H1 (cell line): ENCODE data around the gene SPAG5. TPM values are rescaled to one million over a fixed set of nuclear protein-coding genes. Genes with fewer than 3 reads are reported as not detected.

Source experiments
- CEBPB ChIP-seq: IDR thresholded peaks from 2 replicates; pipeline ENCODE4 v1.6.1; 2012; ENCODE audit warnings: low read depth, low read length
- CTCF ChIP-seq, 3 experiments: IDR thresholded peaks; 1 replicate in 2 of 3; 2 replicates in 1 of 3; pipeline versions ENCODE4 v1.5.1 to v1.6.1; 2011; ENCODE audit warnings: low read length in 3 of 3, mild to moderate bottlenecking in 3 of 3, inconsistent platforms in 2 of 3, low read depth in 1 of 3, moderate library complexity in 1 of 3; ENCODE audit not compliant: insufficient read depth in 1 of 3; ENCODE audit errors: control extremely low read depth in 1 of 3
- HDAC2 ChIP-seq, 2 experiments: fragments of 300-600 bp in 1 of 2; sonication (generic) in 1 of 2; IDR thresholded peaks; 2 replicates each; pipeline ENCODE4 v1.6.1; 2011 to 2012; ENCODE audit warnings: low read depth in 2 of 2, low read length in 2 of 2, mild to moderate bottlenecking in 2 of 2, moderate library complexity in 2 of 2, borderline replicate concordance in 1 of 2, inconsistent platforms in 1 of 2
- RFX5 ChIP-seq: IDR thresholded peaks from 2 replicates; pipeline ENCODE4 v1.6.1; 2011; ENCODE audit warnings: low read depth, low read length, improper control_type of control experiment, borderline replicate concordance
- polyA plus RNA-seq, 7 experiments: library from polyadenylated mRNA; depleted of rRNA in 3 of 7; stranded (reverse) in 5 of 7; unstranded in 2 of 7; fragments of >200 nt in 5 of 7; fragments of 200-250 nt in 2 of 7; gene quantifications; 1 replicate in 5 of 7; 2 replicates in 1 of 7; 4 replicates in 1 of 7; pipeline versions ENCODE4 v1.2.1 to v1.2.3, GENCODE V29; 2011 to 2013; ENCODE audit warnings: missing spikeins in 2 of 7, mixed read lengths in 2 of 7
- total RNA-seq: library from RNA; stranded (reverse); fragmentation: NEBNext Ultra II Directional; extraction: Animal tissue kit (Norgen Biotek cat#: 25700); gene quantifications from 2 replicates; pipeline ENCODE4 v1.2.1, GENCODE V29; 2021

SPAG5 gene
- total and polyA plus RNA-seq, 2 of the 8 experiments (the other 6 are each of a cell fraction or from before 2014, with no cell fraction given): 57.1 to 129 TPM

GRCh38 chr17:28645576-28645939 is 46.7 kb upstream of the SPAG5 start (continued):
- TF ChIP-seq CTCF (IDR thresholded peaks at IDR 0.05; ENCODE audit: control extremely low read depth in 1 of 3, insufficient read depth in 1 of 3, low read depth in 1 of 3, low read length in 3 of 3) (no peak), HDAC2 (IDR thresholded peaks at IDR 0.05; ENCODE audit: borderline replicate concordance in 1 of 2, low read depth in 2 of 2, low read length in 2 of 2) (no peak), RFX5 (no peak), CEBPB (no peak)
